Activated T-cell treated with anti-CD3 and anti-CD28 coated beads for 1 hour (primary cell): ENCODE results near the gene ZNF133.

ENCODE experiments used
- DNase-seq: peaks from one replicate; pipeline ENCODE4 v3.0.0-alpha.2; 2020; ENCODE audit warnings: low read depth

Gene ZNF133

DNA sequence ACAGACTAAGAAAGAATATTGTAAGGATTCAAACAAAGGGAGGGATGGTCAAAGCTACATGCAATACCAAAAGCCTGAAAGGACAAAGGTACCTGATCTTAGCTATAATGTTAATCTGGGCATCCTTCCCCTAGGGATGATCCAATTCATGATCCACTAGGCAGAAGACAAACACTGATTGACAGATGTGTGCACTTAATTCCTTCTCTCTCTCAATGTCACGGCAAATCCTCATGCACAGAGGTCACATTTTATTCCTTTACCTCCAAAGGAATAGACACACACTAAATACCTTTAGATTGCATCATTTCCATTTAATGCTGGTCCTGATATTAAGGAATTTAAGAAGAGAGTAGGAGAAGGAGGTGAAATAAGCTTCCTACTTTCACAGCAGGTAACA lies 73.4 kb downstream of the ZNF133 start:
- no peak for DNase-seq

DNA sequence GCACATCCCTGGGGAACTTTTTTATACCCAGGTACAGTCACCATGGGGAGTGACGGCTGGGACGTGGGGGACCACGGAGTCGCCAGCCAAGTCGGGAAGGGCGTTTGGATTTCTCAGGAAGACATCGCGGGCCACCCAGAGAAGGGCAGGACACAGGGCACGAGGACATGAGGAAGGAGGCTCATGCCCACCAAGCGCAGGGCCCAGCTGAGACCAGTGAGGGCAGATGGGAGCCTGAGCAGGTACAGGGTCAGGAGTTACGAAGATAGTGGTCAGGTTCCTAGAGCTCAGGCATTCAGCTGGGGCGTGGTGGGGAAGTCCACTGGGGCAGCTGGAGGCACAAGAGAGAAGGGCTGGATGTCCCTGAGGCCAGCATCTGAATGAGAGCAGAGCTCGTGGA lies 74.6 kb downstream of the ZNF133 start:
- DNase-seq = no peak

DNA sequence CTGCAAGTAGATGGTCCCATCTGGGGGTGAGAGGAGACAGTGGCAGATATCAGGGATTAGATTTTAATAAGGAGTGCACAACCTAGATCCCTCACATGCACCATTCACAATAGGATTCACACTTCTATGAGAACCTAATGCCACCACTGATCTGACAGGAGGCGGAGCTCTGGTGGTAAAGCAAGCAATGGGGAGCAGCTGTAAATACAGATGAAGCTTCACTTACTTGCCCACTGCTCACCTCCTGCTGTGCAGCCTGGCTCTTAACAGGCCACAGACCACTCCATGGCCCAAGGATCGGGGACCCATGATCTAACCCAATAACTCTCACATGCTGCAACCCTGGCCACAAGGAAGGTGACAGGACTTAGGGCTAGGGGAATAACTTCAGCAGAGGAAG lies 75.4 kb downstream of the ZNF133 start:
- DNase-seq = no peak

DNA sequence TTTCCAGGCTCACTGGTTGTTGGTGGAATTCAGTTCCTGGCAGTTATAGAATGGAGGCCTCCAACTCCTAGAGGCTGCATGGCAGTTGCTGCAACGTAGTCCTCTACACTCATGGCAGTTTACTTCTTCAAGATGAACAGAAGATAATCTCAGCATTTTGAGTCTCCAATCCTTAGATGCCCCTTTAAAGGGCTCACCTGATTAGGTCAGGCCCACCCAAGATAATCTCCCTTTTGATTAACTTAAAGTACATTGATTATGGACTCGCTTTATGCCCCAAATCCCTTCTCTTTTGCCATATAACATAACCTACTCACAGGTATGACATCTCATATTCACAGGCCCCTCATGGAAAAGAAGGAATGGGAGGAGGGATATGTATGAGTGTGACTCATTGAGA lies 76.4 kb downstream of the ZNF133 start:
- DNase-seq = no peak
